Measurements from ENCODE around the gene TSKU.

TSKU gene

DNA sequence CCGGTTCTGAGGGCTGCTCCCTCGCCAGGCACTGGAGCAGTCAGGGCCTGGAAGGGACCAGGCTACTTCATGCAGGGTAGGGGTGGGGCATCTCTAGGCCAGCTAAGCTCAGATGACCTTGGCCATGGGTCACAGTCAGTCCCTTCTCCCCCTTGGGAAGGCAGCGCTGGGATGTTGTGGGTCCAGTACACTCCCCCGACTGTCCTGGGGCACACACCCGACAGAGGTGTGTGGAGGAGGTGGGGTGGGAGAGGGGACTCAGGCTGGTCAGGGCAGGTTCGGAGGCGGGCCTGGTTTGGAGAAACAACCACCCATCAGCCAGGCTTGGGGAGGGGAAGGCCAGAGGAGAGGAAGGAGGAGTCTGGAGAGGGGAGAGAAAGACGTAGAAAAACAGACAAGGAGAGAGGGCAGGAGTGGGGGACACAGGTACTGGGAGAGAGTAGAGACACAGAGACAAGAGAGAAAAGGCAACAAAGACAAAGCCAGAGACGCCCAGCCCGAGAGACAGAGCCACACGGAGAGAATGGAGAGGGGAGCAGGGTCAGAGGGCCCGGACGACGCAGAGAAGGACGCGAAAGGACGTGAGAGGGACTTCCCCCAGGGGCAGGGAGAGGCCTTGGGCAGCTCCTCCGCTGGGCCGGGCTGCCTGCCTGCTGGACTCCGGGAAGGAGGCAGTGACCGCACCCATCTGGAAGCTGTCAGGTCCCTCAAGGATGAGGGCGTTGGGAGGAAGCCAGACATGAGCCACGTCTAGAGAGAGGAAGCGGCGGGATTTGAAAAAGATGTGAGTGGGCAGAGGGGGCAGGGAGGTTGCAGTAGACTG, 30.6 kb upstream of the TSKU start:
- DNase-seq: no peak

DNA sequence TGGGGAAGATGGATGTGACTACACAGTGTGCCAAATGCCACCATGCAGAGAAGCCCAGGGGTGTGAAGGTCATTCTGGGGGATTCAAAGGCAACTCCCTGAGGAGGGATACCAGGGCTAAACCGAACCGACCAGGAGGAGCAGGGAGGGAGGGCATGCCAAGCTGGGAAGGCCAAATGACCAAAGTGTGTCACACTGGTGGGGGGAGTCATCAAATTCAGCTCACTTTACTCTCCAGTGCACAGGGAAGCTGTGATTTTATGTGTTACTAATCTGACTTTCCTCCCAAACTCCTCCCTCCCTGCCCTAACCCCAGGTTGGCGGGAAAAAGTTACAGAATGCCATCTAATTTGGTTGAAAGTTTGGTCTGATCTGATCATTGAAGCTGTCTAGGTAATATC, 29.7 kb upstream of the TSKU start:
- DNase-seq: no peak

DNA sequence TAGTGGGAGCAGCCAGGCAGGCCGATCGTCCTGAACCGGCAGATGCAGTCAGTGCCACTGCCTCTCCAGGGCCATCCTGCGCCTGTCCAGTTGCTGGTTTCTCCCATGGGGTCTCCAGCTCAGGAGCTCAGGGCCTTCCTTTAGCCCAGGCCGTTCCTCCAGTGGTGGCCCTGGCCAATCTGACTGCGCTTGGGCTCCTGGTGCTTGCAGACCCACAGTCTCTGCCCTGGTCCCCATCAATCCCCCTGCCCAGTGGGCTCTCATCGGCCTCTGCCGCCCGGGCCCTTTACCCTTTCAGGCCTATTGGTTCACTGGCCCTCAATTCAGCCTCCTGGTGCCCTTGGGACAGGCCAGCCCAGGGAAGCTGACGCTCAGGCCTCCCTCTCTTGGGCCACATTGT, 29.2 kb upstream of the TSKU start:
- no peak for DNase-seq

DNA sequence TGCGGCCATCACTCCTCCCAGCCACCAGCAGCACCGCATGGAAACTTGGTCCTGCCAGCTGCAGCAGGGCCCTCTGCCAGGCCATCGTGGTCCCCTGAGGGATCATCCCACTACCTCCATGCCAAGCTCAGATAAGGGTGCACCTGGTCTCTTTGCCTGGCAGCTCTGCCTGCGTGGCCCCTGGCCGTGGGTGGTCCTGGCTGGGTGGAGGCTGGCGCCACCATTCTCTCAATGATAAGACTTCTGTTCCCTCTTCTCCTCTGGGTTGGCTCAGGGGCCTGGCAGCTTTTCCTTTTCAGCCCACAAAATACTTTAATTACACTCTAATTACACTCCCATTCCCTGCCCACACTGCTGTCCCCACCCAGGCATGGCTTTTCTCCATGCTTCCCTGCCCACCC, 26.8 kb upstream of the TSKU start:
- DNase-seq: no peak

DNA sequence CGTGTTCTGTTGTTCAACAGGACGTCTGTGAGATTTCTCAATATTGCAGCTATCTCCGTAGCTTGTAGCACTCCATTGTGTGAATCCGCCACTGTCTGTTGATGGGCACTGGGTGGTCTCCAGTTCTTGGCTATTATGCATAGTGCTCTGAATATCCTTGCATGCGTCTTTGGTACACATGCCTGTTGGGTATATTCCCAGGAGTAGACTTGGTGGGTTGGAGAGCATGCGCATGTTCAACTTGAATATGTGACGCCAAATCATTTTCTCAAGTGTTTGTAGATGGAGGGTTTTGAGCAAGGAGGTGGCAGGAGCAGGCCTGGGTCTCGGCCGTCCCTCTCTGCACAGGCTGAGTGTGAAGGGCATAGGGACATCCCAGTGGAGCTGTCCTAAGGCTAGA, 24.8 kb upstream of the TSKU start:
- no peak for DNase-seq

DNA sequence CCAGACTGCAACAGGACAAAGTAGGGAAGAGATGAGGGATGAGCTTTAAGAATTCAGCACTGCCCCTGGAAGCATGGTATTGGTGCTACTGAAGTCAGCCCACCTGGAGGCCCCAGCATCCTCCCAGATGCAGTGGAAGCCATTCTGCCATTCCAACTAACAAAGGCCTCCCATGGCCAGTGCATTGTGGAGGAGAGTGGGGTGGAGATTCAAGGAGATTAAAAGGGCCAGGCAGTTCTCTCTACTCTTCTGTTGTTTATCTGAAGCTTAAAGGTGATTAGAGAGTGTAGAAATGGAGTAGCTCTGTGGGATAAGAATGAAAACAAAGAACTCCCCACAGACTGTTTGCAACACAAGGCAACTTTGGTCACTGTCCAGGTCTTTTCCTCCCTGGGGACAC, 24.1 kb upstream of the TSKU start:
- DNase-seq: no peak

DNA sequence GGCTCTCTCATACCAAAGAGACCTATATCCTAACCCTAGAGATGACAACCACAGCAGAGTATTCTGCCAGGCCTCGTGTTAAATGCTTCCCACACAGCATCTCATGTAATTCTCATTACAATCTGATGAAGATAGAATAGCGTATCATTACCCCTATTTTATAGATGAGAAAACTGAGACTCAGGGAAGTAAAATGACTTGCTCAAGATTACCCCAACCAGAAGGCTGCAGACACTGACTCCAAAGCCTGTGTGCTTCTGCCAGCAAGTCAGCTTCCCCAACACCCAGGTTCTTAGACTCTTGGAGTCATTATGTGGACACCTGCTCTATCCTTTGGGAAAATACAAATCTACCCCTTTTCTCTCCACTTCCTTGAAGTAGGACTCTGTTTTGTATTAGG, 23.6 kb upstream of the TSKU start:
- no peak for DNase-seq

DNA sequence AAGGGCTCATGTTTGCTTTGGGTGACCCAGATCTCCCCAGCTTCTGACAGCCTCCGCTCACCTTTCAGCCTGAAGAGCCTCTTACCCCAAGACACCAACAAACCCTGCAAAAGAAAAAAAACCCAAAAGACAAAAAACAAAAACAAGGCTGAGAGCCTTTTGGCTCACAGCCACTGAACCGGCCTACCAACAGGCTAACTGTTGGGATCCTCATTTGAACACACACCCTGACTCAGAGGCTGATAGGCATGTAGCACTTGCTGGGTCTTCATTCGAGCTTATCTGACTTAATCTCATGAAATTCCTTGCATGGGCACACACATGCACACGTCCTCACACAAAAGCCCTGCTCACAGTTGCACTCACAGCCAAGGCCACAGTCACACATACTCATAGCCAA, 22.9 kb upstream of the TSKU start:
- DNase-seq: no peak

DNA sequence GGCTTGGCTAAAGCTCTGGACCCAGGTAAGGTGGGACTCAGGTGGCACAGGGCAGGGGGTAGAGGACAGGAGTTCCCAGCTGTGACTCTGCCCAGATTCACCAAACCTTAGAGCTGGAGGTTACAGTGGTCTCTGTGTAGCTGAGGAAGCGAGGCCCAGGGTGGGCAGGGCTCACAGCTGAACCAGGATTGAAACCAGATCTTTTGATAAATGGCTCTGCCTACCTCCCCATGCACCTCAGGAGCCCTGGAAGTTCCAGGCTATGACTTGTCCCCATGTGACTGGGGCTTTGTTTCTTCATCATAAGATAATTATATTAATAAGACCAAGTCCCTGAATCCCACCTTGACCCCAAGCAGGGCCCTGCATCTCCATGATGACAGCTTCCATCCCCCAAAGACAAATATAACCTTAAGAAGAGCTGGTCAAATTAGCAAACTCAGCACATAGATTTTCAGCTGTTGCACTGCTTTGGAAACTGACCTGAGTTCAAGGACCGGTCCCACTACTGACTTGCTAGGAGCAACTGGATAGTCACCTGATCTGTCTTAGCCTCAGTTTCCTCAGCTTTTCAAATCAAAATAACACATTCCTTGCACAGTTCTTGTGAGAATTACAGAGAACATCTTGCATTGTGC, 21.3 kb upstream of the TSKU start:
- no peak for DNase-seq

DNA sequence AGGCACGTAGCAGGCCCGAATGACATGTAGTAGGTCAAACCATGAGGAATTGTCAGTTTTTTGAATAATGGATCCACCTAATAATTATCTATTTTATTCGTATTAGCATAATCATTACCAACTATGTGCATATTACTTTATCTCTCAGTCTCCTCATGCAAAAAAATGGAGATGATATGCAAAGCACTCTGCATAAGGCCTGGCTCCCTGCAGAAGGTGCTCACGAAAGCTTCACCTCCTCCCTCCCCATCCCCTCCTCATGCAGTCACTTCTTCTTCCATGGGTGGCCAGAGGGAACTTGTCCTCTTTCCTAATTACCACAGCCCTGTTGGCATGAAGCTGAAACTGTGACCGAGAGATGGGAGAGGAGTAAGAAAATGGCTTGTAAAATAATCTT, 20.8 kb upstream of the TSKU start:
- DNase-seq: no peak

DNA sequence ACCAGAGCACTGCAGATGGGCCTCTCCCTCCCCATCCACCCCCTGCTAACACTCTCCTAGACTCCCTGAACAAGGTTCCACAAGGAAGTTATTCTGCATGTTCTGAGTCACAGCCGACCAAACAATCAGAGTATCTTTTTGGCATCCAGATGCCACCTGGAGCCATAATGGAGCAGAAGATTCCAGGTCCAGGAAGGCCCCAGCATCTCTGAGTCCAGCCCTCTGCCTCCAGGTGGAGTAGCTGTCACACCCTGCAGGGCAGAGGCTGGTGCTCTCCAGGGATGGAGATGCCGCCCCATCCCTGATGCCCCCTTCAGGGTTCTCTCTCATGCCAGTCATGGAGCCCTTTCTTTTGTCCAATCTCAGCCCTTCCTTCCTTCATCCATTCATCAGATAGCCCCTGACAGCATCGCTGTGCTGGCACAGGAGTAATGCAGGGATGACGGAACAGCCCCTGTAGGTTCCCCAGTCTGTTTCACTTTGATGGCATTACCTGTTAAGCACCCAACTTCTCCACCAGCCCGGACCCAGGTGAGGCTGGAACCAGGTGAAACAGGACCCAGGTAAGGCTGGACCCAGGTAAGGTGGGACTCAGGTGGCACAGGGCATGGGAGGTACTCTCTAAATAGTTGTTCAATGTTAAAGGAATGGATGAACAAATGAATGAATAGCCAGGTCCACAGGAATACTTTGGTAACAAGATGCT, 20.1 kb upstream of the TSKU start:
- DNase-seq: no peak

DNA sequence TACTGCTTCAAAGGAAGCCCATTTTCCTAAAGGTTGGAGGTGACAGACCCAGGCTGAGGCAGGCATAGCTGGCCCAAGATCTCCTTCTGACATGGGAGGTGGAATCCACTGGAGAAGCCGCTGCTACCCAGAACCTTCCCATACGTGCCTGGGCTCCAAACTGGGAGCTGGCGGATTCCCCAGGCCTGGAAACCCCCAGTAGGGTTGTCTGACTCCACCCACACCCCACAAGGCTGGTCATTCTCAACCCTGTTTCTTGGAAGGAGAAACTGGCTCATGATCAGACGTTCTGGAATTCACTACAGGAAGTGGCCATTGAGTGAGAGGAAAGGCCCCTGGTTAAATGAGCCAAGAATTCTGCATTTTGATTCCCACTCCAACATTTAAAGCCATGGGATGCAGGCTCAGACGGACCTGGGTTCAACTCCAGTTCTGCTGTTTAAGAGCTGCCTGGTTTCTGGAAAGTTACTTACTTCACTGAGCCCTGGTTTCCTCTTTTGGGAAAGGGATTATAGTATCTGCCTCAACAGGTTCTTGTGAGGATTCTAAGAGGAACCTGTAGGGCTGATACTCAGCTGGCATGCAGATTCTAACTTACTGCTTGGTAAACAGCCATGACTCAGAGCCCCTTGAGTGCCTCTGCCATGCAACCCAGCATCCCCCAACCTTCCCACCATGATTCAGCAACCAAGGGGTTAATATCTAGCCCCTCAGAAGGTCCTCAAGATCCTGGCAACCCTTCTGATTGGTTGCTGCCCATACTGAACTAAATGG, 19.4 kb upstream of the TSKU start:
- DNase-seq: no peak

DNA sequence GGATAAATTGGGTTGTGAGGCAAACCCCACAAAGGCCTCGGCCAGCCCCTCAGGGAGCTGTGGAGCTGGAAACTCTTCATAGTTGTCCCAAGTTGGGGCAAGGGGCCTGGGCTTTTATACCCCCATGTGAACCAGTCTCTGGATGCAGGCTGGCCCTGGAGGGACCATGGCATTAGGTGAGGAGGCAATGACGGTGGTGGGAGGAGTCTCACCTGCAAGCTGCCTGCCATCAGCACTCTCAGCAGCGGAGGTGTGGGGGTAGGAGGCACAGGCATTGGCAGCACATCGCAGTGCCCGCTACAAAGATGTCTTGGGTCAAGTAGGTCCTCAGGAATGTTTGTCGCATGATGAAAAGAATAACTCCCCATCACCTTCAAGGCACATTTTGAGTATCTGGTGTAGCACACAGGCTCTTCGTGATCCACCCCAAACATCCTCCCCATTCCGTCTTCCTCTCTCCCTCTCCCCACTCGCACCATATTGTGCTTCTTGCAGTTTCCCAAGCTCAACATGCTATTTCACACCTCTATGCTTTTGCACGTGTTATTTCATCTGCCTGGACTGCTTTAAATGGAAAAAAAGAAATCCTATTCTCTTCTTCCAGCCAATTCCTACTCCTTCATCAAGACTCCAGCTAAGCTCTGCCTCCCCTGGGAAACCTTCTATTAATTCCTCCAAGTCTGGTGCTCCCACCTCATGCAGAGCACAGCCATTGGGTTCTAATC, 18.1 kb upstream of the TSKU start:
- no peak for DNase-seq

DNA sequence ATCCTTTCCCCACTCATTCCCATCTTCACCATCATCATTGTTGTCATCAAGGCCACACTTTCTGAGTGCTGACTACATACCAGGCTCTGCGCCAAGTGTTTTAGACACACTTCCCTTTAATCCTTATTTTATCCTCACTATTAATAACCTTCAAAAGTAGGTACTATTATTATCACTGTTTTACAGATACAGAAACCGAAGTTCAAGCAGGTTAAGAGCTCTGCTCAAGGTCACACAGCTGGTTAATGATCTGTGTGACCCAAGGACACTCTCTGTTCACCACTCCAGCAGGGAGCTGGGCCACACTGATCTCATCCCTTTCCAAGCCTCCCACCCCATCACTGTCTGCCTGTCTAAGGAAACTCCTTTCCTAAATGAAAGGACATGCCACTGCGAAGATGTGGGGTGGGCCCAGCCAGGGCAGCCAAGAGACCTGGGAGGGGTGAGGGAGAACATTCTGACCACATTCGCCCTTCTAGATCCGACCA, 17.2 kb upstream of the TSKU start:
- DNase-seq: no peak

DNA sequence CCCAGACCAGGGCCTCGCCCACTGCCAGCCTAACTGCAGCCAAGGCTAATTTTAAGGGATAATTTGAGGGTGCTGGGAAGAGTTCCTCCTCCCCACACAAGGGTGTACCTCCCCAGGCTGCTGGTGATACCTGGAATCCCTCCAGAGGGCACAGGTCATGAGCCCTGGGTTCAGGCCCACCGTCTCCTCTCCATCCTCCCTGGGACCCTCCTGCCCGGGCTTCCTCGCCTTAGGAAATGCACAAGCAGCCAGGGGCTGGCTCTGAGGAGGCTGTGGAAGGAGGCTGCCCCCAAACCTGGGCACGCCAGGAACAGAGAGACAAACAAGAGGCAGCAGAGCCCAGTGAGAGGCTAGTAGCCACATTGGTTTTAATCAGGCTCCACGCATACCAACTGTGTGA, 16.6 kb upstream of the TSKU start:
- no peak for DNase-seq

DNA sequence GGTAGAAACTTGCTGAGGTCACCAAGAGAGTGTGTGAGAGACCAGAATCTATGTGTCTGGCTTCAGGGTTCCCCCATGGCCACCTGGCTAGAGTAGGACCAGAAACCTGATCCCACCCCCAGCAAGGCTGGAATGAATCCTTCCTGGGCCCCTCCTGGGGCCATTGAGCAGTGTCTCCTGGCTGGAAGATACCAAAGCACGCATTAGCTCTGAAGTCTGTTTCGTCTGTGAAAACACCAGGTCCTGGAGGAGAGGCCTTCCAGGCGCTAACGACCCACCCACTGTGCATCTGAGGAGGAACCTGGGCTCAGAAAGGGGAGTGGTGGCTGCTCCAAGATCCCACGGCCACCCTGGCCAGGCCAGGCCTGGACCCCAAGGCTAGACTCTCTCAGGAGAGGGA, 15.5 kb upstream of the TSKU start:
- DNase-seq: no peak

DNA sequence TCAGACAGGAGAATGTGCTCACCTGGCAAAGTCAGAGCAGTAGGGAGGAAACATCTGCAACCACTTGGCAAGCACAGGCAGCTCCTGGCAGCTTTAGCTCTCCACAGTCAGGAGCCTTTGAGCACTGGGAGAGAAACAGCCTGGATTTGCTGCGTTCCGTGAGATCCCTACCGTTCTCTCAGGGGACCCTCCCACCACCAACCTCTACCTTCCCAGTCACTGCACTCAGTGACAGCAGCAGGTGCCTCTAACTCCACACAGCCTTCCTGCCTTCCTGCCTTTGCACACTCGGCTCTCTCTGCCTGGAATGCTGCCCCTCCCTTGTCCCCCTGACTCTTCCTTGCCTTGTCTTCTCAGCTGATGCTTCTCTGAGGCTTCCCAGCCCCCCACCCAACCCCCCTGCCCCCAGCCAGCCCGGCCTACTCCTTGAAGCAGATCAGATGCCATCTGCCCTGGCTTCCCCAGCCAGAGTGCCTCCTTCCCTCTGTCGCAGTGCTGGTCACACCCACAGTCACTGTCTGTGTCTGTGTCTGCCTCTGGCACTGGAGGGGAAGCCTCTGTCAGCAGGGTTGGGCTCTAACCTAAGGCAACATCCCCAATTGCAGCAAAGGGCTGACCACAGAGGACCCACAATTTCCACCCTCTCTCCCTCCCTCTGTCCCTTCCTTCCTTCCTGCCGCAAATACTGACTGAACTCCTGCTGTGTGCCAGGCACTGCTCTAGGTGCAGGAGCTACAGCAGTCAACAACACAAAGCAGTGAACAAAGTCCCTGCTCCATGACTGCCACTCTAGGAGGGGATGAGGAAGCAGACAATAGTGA, 14.9 kb upstream of the TSKU start:
- DNase-seq: peak; percentile 23

DNA sequence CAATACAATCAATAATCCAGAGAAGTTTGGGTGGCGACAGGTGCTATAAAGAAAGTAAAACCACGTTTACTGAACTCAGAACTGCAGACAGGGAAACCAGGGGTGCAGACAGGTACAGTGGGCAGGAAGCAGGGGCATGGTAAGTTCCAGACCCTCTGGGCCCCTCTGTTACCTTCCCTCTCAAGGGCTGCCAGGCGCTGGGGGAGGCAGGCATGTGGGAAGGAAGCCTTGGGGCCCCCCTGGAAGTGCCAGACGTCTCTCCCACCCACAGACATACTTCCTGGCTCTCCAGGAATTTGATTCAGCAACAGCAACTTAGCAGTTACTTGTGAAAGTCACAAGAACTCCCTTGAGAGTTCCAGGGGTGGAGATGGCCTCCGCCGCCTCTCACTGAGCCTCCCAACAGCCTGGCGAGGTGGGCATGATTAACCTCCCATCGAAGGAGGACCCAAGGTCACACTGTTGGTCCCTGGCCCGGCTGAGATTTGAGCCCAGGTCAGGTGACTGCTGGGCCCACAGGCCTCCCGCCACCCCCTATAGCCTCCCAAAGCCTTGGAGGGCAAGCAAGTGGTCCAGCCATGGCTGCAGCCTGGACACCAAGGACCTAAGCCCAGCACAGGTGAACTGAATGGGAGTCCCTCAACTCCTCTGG, 14.1 kb upstream of the TSKU start:
- no peak for DNase-seq

DNA sequence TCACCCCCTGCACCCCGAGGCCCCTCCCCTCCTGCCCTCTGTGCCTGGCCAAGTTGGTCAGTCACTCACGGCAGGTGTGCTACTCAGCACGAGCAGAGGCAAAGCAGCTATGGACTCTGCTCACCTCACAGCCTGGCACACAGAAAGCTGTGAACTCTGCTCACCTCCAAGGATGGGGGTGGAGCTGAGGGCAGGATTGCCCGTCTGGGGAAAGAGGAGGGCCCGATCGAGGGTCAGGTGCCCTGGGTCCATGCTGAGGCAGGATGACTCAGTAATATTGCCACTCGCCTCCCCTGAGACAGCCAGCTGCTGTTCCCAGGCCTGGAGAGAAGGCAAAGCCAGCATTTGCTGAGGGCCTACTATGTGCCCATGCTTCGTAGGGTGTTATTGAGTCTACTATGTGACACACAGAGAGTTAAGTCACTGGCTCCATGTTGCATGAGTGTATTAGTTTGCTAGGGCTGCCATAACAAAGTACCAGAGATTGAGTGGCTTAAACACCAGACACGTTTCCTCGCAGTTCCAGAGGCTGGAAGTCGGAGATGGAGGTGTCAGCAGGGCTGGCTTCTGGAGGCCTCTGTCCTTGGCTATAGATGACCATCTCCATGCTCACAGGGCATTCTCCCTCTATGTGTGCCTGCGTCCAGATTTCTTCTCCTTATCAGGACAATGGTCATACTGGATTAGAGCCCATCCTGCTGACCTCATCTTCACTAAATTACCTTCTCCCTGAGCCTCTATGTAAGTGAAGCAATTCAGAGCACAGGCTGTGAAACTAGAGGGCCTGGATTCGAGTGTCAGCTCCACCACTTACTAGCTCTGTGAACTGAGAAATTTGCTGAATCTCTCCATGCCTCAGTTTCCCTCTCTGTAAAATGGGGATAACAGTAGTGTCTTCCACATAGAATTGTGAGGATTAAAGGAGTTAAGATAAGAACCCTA, 13.2 kb upstream of the TSKU start:
- DNase-seq: no peak

Data from CD4-positive, alpha-beta T cell treated with Interleukin-21 for 1 hour (primary cell).